Suprapubic skin (tissue), 4 donors: Measurements from ENCODE around the gene KIAA1755. TPM values are rescaled to one million over a fixed set of nuclear protein-coding genes. Genes with fewer than 3 reads are reported as not detected.

ENCODE experiments used
- DNase-seq, 2 donors: peaks; one replicate each; pipeline ENCODE4 v3.0.0-alpha.2; 2019; ENCODE audit warnings: low spot score in 2 of 2
- H3K27ac ChIP-seq: fragments of 200-600 bp; sonication (generic); one replicate; pipeline ENCODE4 v1.5.1; 2019
- H3K27me3 ChIP-seq: fragments of 200-600 bp; sonication (generic); one replicate; pipeline ENCODE4 v1.5.1; 2019
- H3K36me3 ChIP-seq: fragments of 200-600 bp; sonication (generic); one replicate; pipeline ENCODE4 v1.5.1; 2019
- H3K4me1 ChIP-seq: fragments of 200-600 bp; sonication (generic); one replicate; pipeline ENCODE4 v1.5.1; 2019
- H3K4me3 ChIP-seq: fragments of 200-600 bp; sonication (generic); one replicate; pipeline ENCODE4 v1.5.1; 2019; ENCODE audit warnings: mild to moderate bottlenecking
- H3K9me3 ChIP-seq: fragments of 200-600 bp; sonication (generic); one replicate; pipeline ENCODE4 v1.5.1; 2019
- CTCF ChIP-seq, 2 donors: fragments of 200-600 bp in 1 of 2; fragments of 450-650 bp in 1 of 2; sonication (generic) in 1 of 2; IDR thresholded peaks; one replicate each; pipeline ENCODE4 v1.5.1; 2016 to 2019; ENCODE audit warnings: antibody characterized with exemption in 2 of 2, mild to moderate bottlenecking in 1 of 2, moderate library complexity in 1 of 2
- EP300 ChIP-seq: sonication (generic); formaldehyde crosslinking; IDR thresholded peaks from one replicate; pipeline ENCODE4 v1.6.1; 2017; ENCODE audit warnings: antibody characterized with exemption
- POLR2A ChIP-seq, 2 donors: fragments of 450-650 bp; IDR thresholded peaks; one replicate each; pipeline ENCODE4 v1.6.1; 2017; ENCODE audit warnings: antibody characterized with exemption in 2 of 2, mild to moderate bottlenecking in 2 of 2, moderate library complexity in 2 of 2
- POLR2AphosphoS5 ChIP-seq, 3 donors: sonication (generic); formaldehyde crosslinking; IDR thresholded peaks; one replicate each; pipeline ENCODE4 v1.6.1; 2017; ENCODE audit warnings: antibody characterized with exemption in 3 of 3
- WGBS: methylation state at CpG from one replicate; pipeline ENCODE4 v1.1.5; 2018; 5-methylcytosine and 5-hydroxymethylcytosine counted together
- total RNA-seq, 4 donors: library from RNA; depleted of rRNA; stranded (reverse); fragments of >200 nt; gene quantifications; one replicate each; pipeline ENCODE4 v1.1.0, GENCODE V29; 2016

Gene KIAA1755
- total RNA-seq, 4 donors from 2014 or later, result 1.2 to 3.3 (median 2.0) TPM; not detected in 1

- DNase-seq, result no peak
- H3K9me3 ChIP-seq, result no peaks in the 10 kb centered on the region
- peaks cover 5% of the 10 kb centered on the region for H3K4me1 ChIP-seq
- no peak overlapping the region for H3K27ac ChIP-seq
- no peak for TF ChIP-seq EP300
- no peak for TF ChIP-seq POLR2AphosphoS5 (IDR thresholded peaks at IDR 0.05)
- no peak for TF ChIP-seq CTCF (IDR thresholded peaks at IDR 0.05)
- TF ChIP-seq POLR2A (IDR thresholded peaks at IDR 0.05), result no peak
- no peaks in the 10 kb centered on the region for H3K27me3 ChIP-seq
- H3K36me3 ChIP-seq, result no peaks in the 10 kb centered on the region
- 87% methylated on average over 10 of the region's 24 CpGs for WGBS
- H3K4me3 ChIP-seq, result no peak overlapping the region
Observed at GRCh38 chr20:38216746-38217595, 43.6 kb downstream of the KIAA1755 start.

GRCh38 chr20:38216201-38216600, 44.3 kb downstream of the KIAA1755 start:
- Histone ChIP-seq H3K36me3 (no peaks in the 10 kb centered on the region), H3K9me3 (no peaks in the 10 kb centered on the region), H3K27ac (no peak overlapping the region), H3K4me1 (peaks cover 6% of the 10 kb centered on the region), H3K4me3 (no peak overlapping the region), H3K27me3 (no peaks in the 10 kb centered on the region)
- 75% methylated on average over 2 of the region's 6 CpGs for WGBS
- no peak for DNase-seq
- no peak for TF ChIP-seq POLR2A (IDR thresholded peaks at IDR 0.05)

GRCh38 chr20:38215194-38216182, 45.0 kb downstream of the KIAA1755 start:
- Histone ChIP-seq H3K4me1 (peaks cover 2% of the 10 kb centered on the region), H3K27me3 (no peaks in the 10 kb centered on the region), H3K9me3 (no peaks in the 10 kb centered on the region), H3K36me3 (no peaks in the 10 kb centered on the region), H3K4me3 (no peak overlapping the region), H3K27ac (no peak overlapping the region)
- no peak for DNase-seq
- TF ChIP-seq EP300 (no peak), POLR2AphosphoS5 (IDR thresholded peaks at IDR 0.05) (no peak), CTCF (IDR thresholded peaks at IDR 0.05) (no peak), POLR2A (IDR thresholded peaks at IDR 0.05) (no peak)
- WGBS, result 83% methylated on average over 22 of the region's 23 CpGs

- whole genome bisulfite sequencing, result 70% methylated on average over 18 of the region's 19 CpGs
- Histone ChIP-seq H3K9me3 (no peaks in the 10 kb centered on the region), H3K27me3 (no peaks in the 10 kb centered on the region), H3K4me3 (no peak overlapping the region), H3K36me3 (no peaks in the 10 kb centered on the region), H3K4me1 (peaks cover 2% of the 10 kb centered on the region), H3K27ac (no peak overlapping the region)
- no peak for DNase-seq
- no peak for TF ChIP-seq CTCF (IDR thresholded peaks at IDR 0.05)
- no peak for TF ChIP-seq POLR2AphosphoS5 (IDR thresholded peaks at IDR 0.05)
- no peak for TF ChIP-seq EP300
- TF ChIP-seq POLR2A (IDR thresholded peaks at IDR 0.05), result no peak
Observed at GRCh38 chr20:38214256-38215193, 46.0 kb downstream of the KIAA1755 start.

GRCh38 chr20:38213607-38213940, 47.0 kb downstream of the KIAA1755 start:
- H3K4me1 ChIP-seq, result peaks cover 2% of the 10 kb centered on the region
- H3K27me3 ChIP-seq, result no peaks in the 10 kb centered on the region
- TF ChIP-seq POLR2A (IDR thresholded peaks at IDR 0.05) (no peak), POLR2AphosphoS5 (IDR thresholded peaks at IDR 0.05) (no peak), EP300 (no peak), CTCF (IDR thresholded peaks at IDR 0.05) (no peak)
- no peak overlapping the region for H3K4me3 ChIP-seq
- H3K27ac ChIP-seq, result no peak overlapping the region
- peak in 1 of 2 donors; percentile 42 for DNase-seq
- H3K36me3 ChIP-seq, result no peaks in the 10 kb centered on the region
- H3K9me3 ChIP-seq, result no peaks in the 10 kb centered on the region
- 98% methylated on average over 5 of the region's 5 CpGs for WGBS
